NCI-H526 (cell line): ENCODE measurements around the gene PRKCZ.
"Not testable (repeated sequence)": the region's sequence is repeated elsewhere in the genome, so short reads cannot be mapped to it uniquely, and the experiment has no call there.

Experiments
- DNase-seq, 2 experiments: peaks; one replicate each; lab custom pipeline; 2025; lab: John Stamatoyannopoulos, UW

Gene PRKCZ

GRCh38 chr1:2087766-2088165, 37.6 kb downstream of the PRKCZ start:
- DNase-seq, result no peak

GRCh38 chr1:2088458-2088857, 38.2 kb downstream of the PRKCZ start:
- DNase-seq, result no peak

GRCh38 chr1:2089051-2089450, 38.8 kb downstream of the PRKCZ start:
- no peak for DNase-seq

- no peak for DNase-seq
Measured at GRCh38 chr1:2090216-2090890, 40.1 kb downstream of the PRKCZ start.

- DNase-seq, result peak in 1 of 2 experiments; percentile 48
Measured at GRCh38 chr1:2091611-2092604, 41.7 kb downstream of the PRKCZ start.

- DNase-seq, result no peak
Measured at GRCh38 chr1:2093055-2093454, 42.8 kb downstream of the PRKCZ start.

- no peak for DNase-seq
Measured at GRCh38 chr1:2093636-2094035, 43.4 kb downstream of the PRKCZ start.

GRCh38 chr1:2094269-2095158, 44.3 kb downstream of the PRKCZ start:
- not testable (repeated sequence) for DNase-seq

GRCh38 chr1:2095394-2095793, 45.2 kb downstream of the PRKCZ start:
- DNase-seq, result no peak

- DNase-seq, result no peak
Measured at GRCh38 chr1:2095981-2096736, 45.9 kb downstream of the PRKCZ start.

- no peak for DNase-seq
Measured at GRCh38 chr1:2097386-2098300, 47.4 kb downstream of the PRKCZ start.

- no peak for DNase-seq
Measured at GRCh38 chr1:2098301-2098698, 48.1 kb downstream of the PRKCZ start.

- no peak for DNase-seq
Measured at GRCh38 chr1:2098839-2099785, 48.9 kb downstream of the PRKCZ start.

- DNase-seq, result no peak
Measured at GRCh38 chr1:2099886-2100779, 49.9 kb downstream of the PRKCZ start.

- no peak for DNase-seq
Measured at GRCh38 chr1:2100780-2101108, 50.5 kb downstream of the PRKCZ start.

GRCh38 chr1:2101531-2101930, 51.3 kb downstream of the PRKCZ start:
- no peak for DNase-seq

GRCh38 chr1:2101946-2102345, 51.7 kb downstream of the PRKCZ start:
- no peak for DNase-seq

GRCh38 chr1:2102753-2103152, 52.5 kb downstream of the PRKCZ start:
- no peak for DNase-seq
